ENCODE measurements around the gene MPV17. TPM values are rescaled to one million over a fixed set of nuclear protein-coding genes. Genes with fewer than 3 reads are reported as not detected.

The MPV17 gene
- total and polyA plus RNA-seq, 2 of the 13 experiments (the other 11 are each of a cell fraction or from before 2014, with no cell fraction given), result 48.9 to 129 TPM

DNA sequence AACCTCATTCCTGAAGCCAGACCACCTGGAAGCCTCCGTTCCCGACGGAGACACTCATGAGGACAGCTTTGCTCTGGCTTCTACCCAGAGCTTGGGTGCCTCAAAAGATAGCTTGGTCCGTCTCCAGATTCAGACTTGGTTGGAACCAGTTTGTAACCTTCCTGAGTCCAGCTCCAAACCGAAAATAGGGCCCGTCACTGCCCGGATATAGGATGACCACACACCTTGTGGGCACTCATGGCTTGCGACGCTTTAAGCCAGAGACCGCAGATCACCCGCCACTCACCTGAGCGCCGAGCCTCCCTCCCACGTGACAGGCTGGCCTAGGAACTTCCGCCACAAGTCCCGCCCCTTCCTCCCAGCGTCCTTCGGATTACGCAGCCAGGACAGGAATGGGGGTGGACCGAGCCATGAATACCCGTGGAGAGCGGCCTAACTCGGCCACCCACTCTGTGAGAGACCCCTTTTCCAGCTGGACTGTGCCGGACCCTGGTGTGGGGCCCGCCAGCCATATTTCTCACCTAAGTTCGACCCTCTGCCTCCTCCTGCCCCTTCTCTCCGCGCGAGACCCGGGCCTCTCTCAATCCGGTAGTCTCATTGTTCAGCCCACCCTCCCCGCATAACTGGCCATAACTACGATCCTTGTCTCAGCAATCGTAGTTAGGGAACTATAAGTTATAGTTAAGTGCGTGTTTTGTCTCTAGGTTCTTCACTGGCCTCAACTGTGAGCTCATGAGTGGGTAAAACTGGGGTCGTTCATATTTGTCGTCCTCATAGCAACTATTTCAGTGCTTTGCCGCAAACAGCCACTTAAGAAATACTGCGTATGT lies at the start of gene MPV17 (continued):
- TF ChIP-seq MAF1 (CRISPR knock-in tag; IDR thresholded peaks at IDR 0.05; ENCODE audit: borderline replicate concordance), result no peak; the same call in 1 of the 2 replicates
- no peak for TF ChIP-seq ZNF720 (CRISPR knock-in tag; IDR thresholded peaks at IDR 0.05)
- TF ChIP-seq, protein P1, sequence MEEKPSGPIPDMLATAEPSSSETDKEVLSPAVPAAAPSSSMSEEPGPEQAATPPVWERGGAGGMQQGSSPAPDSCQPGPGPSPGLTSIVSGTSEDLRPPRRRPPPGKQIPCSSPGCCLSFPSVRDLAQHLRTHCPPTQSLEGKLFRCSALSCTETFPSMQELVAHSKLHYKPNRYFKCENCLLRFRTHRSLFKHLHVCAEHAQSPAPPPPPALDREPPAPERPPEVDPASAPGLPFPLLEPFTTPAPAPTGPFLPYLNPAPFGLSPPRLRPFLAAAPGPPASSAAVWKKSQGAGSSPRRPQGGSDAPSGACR (CRISPR knock-in tag; IDR thresholded peaks at IDR 0.05), result peak; percentile 95
- no peak; the same call in 1 of the 2 replicates for TF ChIP-seq ZNF34 (CRISPR knock-in tag; IDR thresholded peaks at IDR 0.05; ENCODE audit: borderline replicate concordance)
- TF ChIP-seq, protein P2, sequence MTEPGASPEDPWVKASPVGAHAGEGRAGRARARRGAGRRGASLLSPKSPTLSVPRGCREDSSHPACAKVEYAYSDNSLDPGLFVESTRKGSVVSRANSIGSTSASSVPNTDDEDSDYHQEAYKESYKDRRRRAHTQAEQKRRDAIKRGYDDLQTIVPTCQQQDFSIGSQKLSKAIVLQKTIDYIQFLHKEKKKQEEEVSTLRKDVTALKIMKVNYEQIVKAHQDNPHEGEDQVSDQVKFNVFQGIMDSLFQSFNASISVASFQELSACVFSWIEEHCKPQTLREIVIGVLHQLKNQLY (CRISPR knock-in tag; IDR thresholded peaks at IDR 0.05), result peak; percentile 87; the same call in 1 of the 2 replicates
- TF ChIP-seq EEA1 (CRISPR knock-in tag; IDR thresholded peaks at IDR 0.05; ENCODE audit: borderline replicate concordance), result peak; percentile 50; the same call in 1 of the 2 replicates
- peak; percentile 73; the same call in 1 of the 2 replicates for TF ChIP-seq ZNF335 (CRISPR knock-in tag; IDR thresholded peaks at IDR 0.05)
- TF ChIP-seq, protein P3, sequence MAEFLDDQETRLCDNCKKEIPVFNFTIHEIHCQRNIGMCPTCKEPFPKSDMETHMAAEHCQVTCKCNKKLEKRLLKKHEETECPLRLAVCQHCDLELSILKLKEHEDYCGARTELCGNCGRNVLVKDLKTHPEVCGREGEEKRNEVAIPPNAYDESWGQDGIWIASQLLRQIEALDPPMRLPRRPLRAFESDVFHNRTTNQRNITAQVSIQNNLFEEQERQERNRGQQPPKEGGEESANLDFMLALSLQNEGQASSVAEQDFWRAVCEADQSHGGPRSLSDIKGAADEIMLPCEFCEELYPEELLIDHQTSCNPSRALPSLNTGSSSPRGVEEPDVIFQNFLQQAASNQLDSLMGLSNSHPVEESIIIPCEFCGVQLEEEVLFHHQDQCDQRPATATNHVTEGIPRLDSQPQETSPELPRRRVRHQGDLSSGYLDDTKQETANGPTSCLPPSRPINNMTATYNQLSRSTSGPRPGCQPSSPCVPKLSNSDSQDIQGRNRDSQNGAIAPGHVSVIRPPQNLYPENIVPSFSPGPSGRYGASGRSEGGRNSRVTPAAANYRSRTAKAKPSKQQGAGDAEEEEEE (CRISPR knock-in tag; IDR thresholded peaks at IDR 0.05; ENCODE audit: borderline replicate concordance), result 0 out of 2 replicates have a peak, but pooled peaks have one; percentile 26
- TF ChIP-seq, protein P4, sequence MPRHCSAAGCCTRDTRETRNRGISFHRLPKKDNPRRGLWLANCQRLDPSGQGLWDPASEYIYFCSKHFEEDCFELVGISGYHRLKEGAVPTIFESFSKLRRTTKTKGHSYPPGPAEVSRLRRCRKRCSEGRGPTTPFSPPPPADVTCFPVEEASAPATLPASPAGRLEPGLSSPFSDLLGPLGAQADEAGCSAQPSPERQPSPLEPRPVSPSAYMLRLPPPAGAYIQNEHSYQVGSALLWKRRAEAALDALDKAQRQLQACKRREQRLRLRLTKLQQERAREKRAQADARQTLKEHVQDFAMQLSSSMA (CRISPR knock-in tag; IDR thresholded peaks at IDR 0.05), result no peak; the same call in 1 of the 2 replicates
- peak; percentile 99 for TF ChIP-seq RBM22 (optimal IDR thresholded peaks at IDR 0.05; ENCODE audit: low read length)
- peak; percentile 71; the same call in 1 of the 2 replicates for TF ChIP-seq ZNF557 (CRISPR knock-in tag; IDR thresholded peaks at IDR 0.05)
- no peak for TF ChIP-seq NFIB (CRISPR knock-in tag; IDR thresholded peaks at IDR 0.05; ENCODE audit: borderline replicate concordance)
- no peak for TF ChIP-seq RFX1 (IDR thresholded peaks at IDR 0.05)
- TF ChIP-seq KLF12 (CRISPR knock-in tag; IDR thresholded peaks at IDR 0.05; ENCODE audit: borderline replicate concordance), result no peak; the same call in 1 of the 2 replicates
- peak; percentile 80 for TF ChIP-seq TBX2 (CRISPR knock-in tag; IDR thresholded peaks at IDR 0.05; ENCODE audit: borderline replicate concordance)
- TF ChIP-seq KDM1A (CRISPR knock-in tag; IDR thresholded peaks at IDR 0.05), result no peak
- TF ChIP-seq MTA3 (CRISPR knock-in tag; IDR thresholded peaks at IDR 0.05), result no peak
- TF ChIP-seq ZNF230 (CRISPR knock-in tag; IDR thresholded peaks at IDR 0.05), result 0 out of 2 replicates have a peak, but pooled peaks have one; percentile 27
- TF ChIP-seq, protein P5, sequence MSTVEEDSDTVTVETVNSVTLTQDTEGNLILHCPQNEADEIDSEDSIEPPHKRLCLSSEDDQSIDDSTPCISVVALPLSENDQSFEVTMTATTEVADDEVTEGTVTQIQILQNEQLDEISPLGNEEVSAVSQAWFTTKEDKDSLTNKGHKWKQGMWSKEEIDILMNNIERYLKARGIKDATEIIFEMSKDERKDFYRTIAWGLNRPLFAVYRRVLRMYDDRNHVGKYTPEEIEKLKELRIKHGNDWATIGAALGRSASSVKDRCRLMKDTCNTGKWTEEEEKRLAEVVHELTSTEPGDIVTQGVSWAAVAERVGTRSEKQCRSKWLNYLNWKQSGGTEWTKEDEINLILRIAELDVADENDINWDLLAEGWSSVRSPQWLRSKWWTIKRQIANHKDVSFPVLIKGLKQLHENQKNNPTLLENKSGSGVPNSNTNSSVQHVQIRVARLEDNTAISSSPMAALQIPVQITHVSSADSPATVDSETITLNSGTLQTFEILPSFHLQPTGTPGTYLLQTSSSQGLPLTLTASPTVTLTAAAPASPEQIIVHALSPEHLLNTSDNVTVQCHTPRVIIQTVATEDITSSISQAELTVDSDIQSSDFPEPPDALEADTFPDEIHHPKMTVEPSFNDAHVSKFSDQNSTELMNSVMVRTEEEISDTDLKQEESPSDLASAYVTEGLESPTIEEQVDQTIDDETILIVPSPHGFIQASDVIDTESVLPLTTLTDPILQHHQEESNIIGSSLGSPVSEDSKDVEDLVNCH (CRISPR knock-in tag; IDR thresholded peaks at IDR 0.05), result peak; percentile 78; the same call in 1 of the 2 replicates
- TF ChIP-seq TBL1XR1 (IDR thresholded peaks at IDR 0.05; ENCODE audit: borderline replicate concordance, low read length, partially characterized antibody), result no peak
- peak; percentile 91 for TF ChIP-seq ZMYM4 (CRISPR knock-in tag; IDR thresholded peaks at IDR 0.05)
- no peak for TF ChIP-seq JUN (CRISPR knock-in tag; IDR thresholded peaks at IDR 0.05)

Measured in HepG2 (cell line).